NCI-H187 treated with DMSO at 0.1 percent for 48 hours (cell line): ENCODE data around the gene RANBP17.
"Not testable (repeated sequence)": the region's sequence is repeated elsewhere in the genome, so short reads cannot be mapped to it uniquely, and the experiment has no call there.

ENCODE experiments used
- DNase-seq: peaks from one replicate; lab custom pipeline; 2025; lab: John Stamatoyannopoulos, UW

RANBP17 gene

GRCh38 chr5:170867825-170868224, 6.0 kb downstream of the RANBP17 start:
- no peak for DNase-seq

GRCh38 chr5:170870390-170870789, 8.6 kb downstream of the RANBP17 start:
- DNase-seq, result not testable (repeated sequence)

GRCh38 chr5:170874017-170874416, 12.2 kb downstream of the RANBP17 start:
- DNase-seq, result no peak

GRCh38 chr5:170875811-170876210, 14.0 kb downstream of the RANBP17 start:
- DNase-seq, result no peak

GRCh38 chr5:170880084-170880483, 18.3 kb downstream of the RANBP17 start:
- no peak for DNase-seq

- DNase-seq, result no peak
Measured at GRCh38 chr5:170882345-170882744, 20.5 kb downstream of the RANBP17 start.

GRCh38 chr5:170885256-170885655, 23.4 kb downstream of the RANBP17 start:
- no peak for DNase-seq

- DNase-seq, result no peak
Measured at GRCh38 chr5:170885809-170886208, 24.0 kb downstream of the RANBP17 start.

- DNase-seq, result no peak
Measured at GRCh38 chr5:170886210-170886894, 24.5 kb downstream of the RANBP17 start.

- DNase-seq, result no peak
Measured at GRCh38 chr5:170892196-170892595, 30.4 kb downstream of the RANBP17 start.

GRCh38 chr5:170894665-170895064, 32.8 kb downstream of the RANBP17 start:
- no peak for DNase-seq

GRCh38 chr5:170896779-170897178, 35.0 kb downstream of the RANBP17 start:
- no peak for DNase-seq

GRCh38 chr5:170903075-170903474, 41.3 kb downstream of the RANBP17 start:
- no peak for DNase-seq

GRCh38 chr5:170907758-170908157, 45.9 kb downstream of the RANBP17 start:
- no peak for DNase-seq

- no peak for DNase-seq
Measured at GRCh38 chr5:170913573-170913972, 51.8 kb downstream of the RANBP17 start.

GRCh38 chr5:170917113-170917512, 55.3 kb downstream of the RANBP17 start:
- DNase-seq, result no peak

GRCh38 chr5:170920196-170920595, 58.4 kb downstream of the RANBP17 start:
- no peak for DNase-seq

- not testable (repeated sequence) for DNase-seq
Measured at GRCh38 chr5:170922331-170922730, 60.5 kb downstream of the RANBP17 start.

GRCh38 chr5:170923910-170924620, 62.2 kb downstream of the RANBP17 start:
- DNase-seq, result no peak

- DNase-seq, result not testable (repeated sequence)
Measured at GRCh38 chr5:170935534-170936218, 73.9 kb downstream of the RANBP17 start.

GRCh38 chr5:170937072-170937471, 75.3 kb downstream of the RANBP17 start:
- no peak for DNase-seq

GRCh38 chr5:170937914-170938313, 76.1 kb downstream of the RANBP17 start:
- DNase-seq, result no peak

GRCh38 chr5:170939178-170939577, 77.4 kb downstream of the RANBP17 start:
- DNase-seq, result no peak
